ENCODE measurements around the gene RASL11B. TPM values are rescaled to one million over a fixed set of nuclear protein-coding genes. Genes with fewer than 3 reads are reported as not detected.

Gene RASL11B
- total RNA-seq, 1 donor from 2014 or later: 4.4 TPM

GRCh38 chr4:52915730-52916300 lies 53.7 kb downstream of the RASL11B start:
- DNase-seq (ENCODE audit: low read depth) (no peak), FAIRE-seq (no peak)
- Mint-ChIP-seq H3K36me3 (ENCODE audit: low read depth, unreplicated experiment) (no peaks in the 10 kb centered on the region), H3K9me3 (ENCODE audit: unreplicated experiment) (no peaks in the 10 kb centered on the region), H3K4me1 (ENCODE audit: low read depth, unreplicated experiment) (peaks cover 7% of the 10 kb centered on the region), H3K27me3 (ENCODE audit: low read depth, unreplicated experiment) (no peaks in the 10 kb centered on the region), H3K27ac (ENCODE audit: unreplicated experiment) (no peak overlapping the region), H3K4me3 (ENCODE audit: unreplicated experiment) (no peak overlapping the region)
- H3K27me3 ChIP-seq (ENCODE audit: insufficient read depth, low read length): no peaks in the 10 kb centered on the region
- no peak overlapping the region for H2AFZ ChIP-seq (ENCODE audit: low read depth, low read length)
- H4K20me1 ChIP-seq (ENCODE audit: insufficient read depth, low read length): no peaks in the 10 kb centered on the region
- TF ChIP-seq CTCF (IDR thresholded peaks at IDR 0.05; ENCODE audit: insufficient read depth, low read depth, low read length) (no peak), EZH2 (IDR thresholded peaks at IDR 0.05; ENCODE audit: insufficient read depth, low read length) (no peak)
- H3K4me2 ChIP-seq (ENCODE audit: low read length): no peak overlapping the region
- H3K79me2 ChIP-seq (ENCODE audit: insufficient read depth, low read length): no peaks in the 10 kb centered on the region
- H3K36me3 ChIP-seq (ENCODE audit: insufficient read depth, low read length): no peaks in the 10 kb centered on the region
- H3K4me3 ChIP-seq (ENCODE audit: insufficient read depth, low read depth, low read length): no peak overlapping the region
- H3K9ac ChIP-seq (ENCODE audit: low read length): no peak overlapping the region
- peaks cover 15% of the 10 kb centered on the region for H3K4me1 ChIP-seq (ENCODE audit: insufficient read depth, low read length)
- no peak overlapping the region for H3K27ac ChIP-seq (ENCODE audit: low read depth, low read length)
- no peaks in the 10 kb centered on the region for H3K9me3 ChIP-seq (ENCODE audit: insufficient read depth, low read depth, low read length)

Other genes starting within 250 kb of the RASL11B start
- gene USP46, start 203.0 kb upstream of the RASL11B start, total RNA-seq: 51.2 and 59.0 TPM in 2 replicates
- gene ERVMER34-1, start 110.9 kb upstream of the RASL11B start, total RNA-seq: 0.29 and 0.32 TPM in 2 replicates

All from astrocyte (in vitro differentiated cells and primary cell).